Measurements from ENCODE around the gene AKAP14.
"Not testable (repeated sequence)": the region's sequence is repeated elsewhere in the genome, so short reads cannot be mapped to it uniquely, and the experiment has no call there.

The AKAP14 gene

DNA sequence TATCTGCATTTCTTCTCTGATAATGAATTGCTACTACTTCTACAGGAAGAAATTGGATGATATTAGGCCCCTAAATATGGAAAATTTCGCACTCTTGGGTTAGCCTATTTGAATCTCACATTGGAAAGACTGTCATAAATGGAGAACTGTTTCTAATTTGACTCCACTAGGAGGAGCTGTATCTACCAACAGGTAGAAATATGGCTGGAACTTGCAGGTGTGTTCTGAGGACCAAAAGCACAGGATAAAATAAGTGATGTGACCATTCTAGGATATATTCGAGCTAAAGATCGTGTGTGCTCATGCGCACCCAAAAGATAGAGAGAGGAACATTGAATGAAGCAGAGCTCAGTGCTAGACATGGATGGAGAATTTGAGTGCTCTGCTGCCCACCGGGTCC, 52.7 kb downstream of the AKAP14 start:
- no peaks in the 10 kb centered on the region for H3K9me3 Mint-ChIP-seq
- no peak overlapping the region for H3K27ac Mint-ChIP-seq
- H3K27me3 Mint-ChIP-seq (ENCODE audit: low read depth): peaks cover 11% of the 10 kb centered on the region
- H3K4me3 Mint-ChIP-seq: no peak overlapping the region
- peaks cover 8% of the 10 kb centered on the region for H3K4me1 Mint-ChIP-seq (ENCODE audit: low read depth)
- no peak for DNase-seq (ENCODE audit: low spot score)
- no peaks in the 10 kb centered on the region for H3K36me3 Mint-ChIP-seq (ENCODE audit: low read depth)

DNA sequence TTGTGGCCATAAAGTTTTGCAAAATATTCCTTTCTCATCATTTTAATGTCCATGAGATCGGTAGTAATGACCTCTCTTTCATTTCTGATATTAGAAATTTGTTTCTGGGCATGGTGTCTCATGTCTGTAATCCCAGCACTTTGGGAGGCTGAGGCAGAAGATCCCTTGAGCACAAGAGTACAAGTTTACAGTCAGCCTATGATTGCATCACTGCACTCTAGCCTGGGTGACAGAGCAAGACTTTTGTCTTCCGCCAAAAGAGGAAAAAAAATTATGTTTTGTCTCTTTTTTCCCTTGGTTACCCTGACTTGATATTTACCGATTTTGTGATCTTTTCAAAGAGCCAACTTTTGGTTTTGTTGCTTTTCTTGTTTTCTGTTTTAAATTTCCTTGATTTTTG, 58.7 kb downstream of the AKAP14 start:
- H3K27me3 Mint-ChIP-seq (ENCODE audit: low read depth): peaks cover 43% of the 10 kb centered on the region
- no peak overlapping the region for H3K27ac Mint-ChIP-seq
- peaks cover 2% of the 10 kb centered on the region for H3K36me3 Mint-ChIP-seq (ENCODE audit: low read depth)
- DNase-seq (ENCODE audit: low spot score): no peak
- H3K9me3 Mint-ChIP-seq: no peaks in the 10 kb centered on the region
- peaks cover 15% of the 10 kb centered on the region for H3K4me1 Mint-ChIP-seq (ENCODE audit: low read depth)
- H3K4me3 Mint-ChIP-seq: no peak overlapping the region

DNA sequence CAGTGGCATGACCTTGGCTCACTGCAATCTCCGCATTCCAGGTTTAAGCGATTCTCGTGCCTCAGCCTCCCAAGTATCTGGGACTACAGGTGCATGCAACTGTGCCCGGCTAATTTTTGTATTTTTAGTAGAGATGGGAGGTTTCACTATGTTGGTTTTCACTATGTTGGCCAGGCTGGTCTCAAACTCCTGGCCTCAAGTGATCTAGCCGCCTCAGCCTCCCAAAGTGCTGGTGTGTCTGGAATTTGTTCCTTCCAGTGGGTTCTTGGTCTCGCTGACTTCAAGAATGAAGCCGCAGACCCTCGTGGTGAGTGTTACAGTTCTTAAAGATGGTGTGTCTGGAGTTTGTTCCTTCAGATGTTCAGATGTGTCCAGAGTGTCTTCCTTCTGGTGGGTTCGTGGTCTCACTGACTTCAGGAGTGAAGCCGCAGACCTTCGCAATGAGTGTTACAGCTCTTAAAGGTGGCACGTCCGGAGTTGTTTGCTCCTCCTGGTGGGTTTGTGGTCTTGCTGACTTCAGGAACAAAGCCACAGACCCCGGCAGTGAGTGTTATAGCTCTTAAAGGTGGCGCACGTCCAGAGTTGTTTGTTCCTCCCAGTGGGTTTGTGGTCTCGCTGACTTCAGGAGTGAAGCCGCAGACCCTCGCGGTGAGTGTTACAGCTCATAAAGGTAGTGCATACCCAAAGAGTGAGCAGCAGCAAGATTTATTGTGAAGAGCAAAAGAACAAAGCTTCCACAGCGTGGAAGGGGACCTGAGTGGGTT, 60.3 kb downstream of the AKAP14 start:
- not testable (repeated sequence) for H3K36me3 Mint-ChIP-seq (ENCODE audit: low read depth); H3K9me3 Mint-ChIP-seq
- H3K4me3 Mint-ChIP-seq: peak overlapping the region; percentile 62
- DNase-seq (ENCODE audit: low spot score): peak; percentile 30
- peaks cover 58% of the 10 kb centered on the region for H3K27me3 Mint-ChIP-seq (ENCODE audit: low read depth)
- H3K4me1 Mint-ChIP-seq (ENCODE audit: low read depth): peaks cover 15% of the 10 kb centered on the region
- peak overlapping the region; percentile 62 for H3K27ac Mint-ChIP-seq

DNA sequence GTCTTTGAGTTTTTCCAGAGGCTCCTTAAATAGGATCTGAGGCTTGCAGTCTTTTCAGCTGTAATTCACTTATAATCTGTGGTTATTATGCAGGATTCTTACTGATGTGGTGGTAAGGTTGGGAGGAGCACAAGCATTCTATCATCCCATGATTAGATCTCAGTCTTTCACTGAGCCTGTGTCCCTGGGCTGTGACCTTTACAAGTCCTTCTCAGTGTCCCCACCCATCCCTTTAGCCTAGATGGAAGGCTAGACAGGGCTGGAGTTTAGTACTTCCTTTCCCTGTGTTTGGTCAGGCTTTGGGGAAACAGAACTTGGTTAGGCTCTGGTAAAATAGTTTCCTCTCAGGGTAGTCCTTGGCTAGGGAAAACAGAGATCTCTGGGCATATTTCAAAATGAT, 64.9 kb downstream of the AKAP14 start:
- no peak for DNase-seq (ENCODE audit: low spot score)
- Mint-ChIP-seq H3K27ac (no peak overlapping the region), H3K36me3 (ENCODE audit: low read depth) (peaks cover 2% of the 10 kb centered on the region), H3K9me3 (no peaks in the 10 kb centered on the region), H3K4me3 (no peak overlapping the region), H3K4me1 (ENCODE audit: low read depth) (peaks cover 12% of the 10 kb centered on the region), H3K27me3 (ENCODE audit: low read depth) (peaks cover 41% of the 10 kb centered on the region)

DNA sequence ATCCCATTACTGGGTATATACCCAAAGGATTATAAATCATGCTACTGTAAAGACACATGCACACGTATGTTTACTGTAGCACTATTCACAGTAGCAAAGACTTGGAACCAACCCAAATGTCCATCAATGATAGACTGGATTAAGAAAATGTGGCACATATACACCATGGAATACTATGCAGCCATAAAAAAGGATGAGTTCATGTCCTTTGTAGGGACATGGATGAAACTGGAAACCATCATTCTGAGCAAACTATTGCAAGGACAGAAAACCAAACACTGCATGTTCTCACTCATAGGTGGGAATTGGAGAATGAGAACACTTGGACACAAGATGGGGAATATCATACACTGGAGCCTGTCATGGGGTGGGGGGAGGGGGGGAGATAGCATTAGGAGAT, 71.1 kb downstream of the AKAP14 start:
- not testable (repeated sequence) for H3K36me3 Mint-ChIP-seq (ENCODE audit: low read depth); DNase-seq (ENCODE audit: low spot score); H3K27ac Mint-ChIP-seq; H3K27me3 Mint-ChIP-seq (ENCODE audit: low read depth); H3K4me1 Mint-ChIP-seq (ENCODE audit: low read depth); H3K4me3 Mint-ChIP-seq; H3K9me3 Mint-ChIP-seq

All from T-helper 2 cell treated with Interferon-gamma antibody and Interleukin-4, amounts not matched to agents 5 μg/mL and 100 μg/mL, for 36 hours (primary cell).